ENCODE measurements around the gene HIPK2.
A peak's percentile ranks its signal among the peaks of the same experiment; 100 is the strongest.

Gene HIPK2

DNA sequence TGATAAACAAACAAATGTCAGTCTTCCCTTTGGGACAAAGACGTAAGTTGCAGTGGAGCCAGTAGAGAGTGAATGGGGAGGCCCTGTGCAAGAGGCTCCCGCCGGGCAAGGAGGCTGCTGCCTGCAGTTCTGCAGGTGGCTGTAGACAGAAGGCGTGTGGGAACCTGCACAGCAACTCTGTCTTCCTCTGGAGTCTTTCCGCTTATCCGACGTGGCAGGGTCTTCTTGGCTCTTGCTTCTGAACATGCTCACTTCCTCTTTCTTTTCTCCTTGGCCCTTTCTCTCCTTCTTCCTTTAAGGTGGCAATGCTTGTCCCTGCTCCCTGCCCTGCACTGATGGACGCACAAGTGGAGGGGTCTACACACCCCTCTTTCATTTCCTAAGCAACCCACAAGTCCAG lies 122.5 kb downstream of the HIPK2 start:
- no peak for DNase-seq (ENCODE audit: low read depth, low spot score)

DNA sequence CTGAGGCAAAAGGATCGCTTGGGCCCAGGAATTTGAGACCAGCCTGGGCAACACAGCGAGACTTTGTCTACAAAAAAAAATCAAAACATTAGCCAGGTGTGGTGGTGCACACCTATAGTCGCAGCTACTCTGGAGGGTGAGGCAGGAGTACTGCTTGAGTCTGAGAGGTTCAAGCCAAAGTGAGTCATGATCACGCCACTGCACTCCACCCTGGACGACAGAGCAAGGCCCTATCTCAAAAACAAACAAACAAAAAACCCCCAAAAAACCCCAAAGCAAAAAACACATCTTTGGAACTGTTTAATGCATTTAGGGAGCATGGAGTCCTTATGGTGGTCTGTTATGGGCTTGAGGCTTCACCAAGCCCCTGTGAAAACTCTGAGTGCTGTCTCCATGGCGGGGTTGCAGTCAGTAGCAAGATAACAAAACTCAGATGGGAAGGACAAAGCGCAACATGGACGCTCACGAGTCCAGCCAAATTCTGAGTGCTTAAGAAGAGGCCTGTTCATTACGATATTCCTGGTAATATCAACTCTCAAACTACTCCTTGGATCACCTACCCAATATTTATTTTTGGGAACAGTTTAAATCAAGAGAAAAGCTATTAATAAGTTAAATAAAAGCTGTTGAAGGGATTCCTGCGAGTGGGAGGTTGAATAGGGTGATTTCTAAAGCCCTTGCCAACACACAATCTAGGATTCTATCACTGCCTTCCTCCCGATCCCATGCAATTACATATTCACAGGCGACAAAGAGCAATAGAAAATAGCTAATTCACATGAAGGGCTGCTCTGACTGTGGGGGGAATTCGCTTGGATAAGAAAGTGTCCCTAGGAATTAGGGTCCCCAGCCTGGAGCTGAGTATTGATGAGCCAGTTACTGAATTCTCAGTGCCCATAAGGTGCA lies 123.3 kb downstream of the HIPK2 start:
- no peak for DNase-seq (ENCODE audit: low read depth, low spot score)

DNA sequence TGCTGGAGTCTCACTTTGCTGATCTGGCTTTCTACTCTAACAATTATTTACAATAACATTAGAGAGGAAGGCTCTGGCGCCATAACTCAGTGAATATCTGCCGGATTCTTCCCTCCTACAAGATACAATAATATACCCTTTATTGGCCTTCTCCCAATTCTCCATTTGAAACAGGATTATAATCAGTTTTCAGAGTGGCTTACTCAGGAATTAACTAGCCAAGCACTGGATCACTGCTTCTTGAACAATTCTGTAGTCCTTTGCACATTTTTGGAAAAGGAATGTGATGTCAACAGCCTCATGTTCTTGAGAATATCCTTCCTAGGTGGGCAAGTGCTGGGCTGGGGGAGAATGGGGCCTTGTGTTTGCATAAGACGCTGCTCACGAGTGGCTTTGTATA lies 125.9 kb downstream of the HIPK2 start:
- DNase-seq (ENCODE audit: low read depth, low spot score), result no peak

DNA sequence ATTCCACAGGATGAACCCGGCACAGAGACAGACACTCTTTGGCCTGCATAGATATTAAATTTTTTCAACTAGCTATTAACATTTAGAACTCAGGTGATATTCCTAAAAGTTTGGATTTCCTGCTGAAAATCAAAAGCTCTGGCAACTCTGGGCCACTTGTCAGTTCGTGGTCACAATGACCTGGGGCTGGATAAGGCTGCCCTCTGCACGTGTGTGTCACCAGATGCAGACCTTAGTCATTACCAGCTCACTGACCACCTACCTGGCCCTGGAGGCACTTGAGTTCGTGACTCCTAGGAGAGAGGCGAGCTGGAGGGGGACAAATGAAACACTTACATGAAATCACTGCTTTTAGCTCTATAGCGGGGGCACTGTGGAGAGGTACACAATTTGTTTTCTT lies 126.5 kb downstream of the HIPK2 start:
- DNase-seq (ENCODE audit: low read depth, low spot score), result no peak

DNA sequence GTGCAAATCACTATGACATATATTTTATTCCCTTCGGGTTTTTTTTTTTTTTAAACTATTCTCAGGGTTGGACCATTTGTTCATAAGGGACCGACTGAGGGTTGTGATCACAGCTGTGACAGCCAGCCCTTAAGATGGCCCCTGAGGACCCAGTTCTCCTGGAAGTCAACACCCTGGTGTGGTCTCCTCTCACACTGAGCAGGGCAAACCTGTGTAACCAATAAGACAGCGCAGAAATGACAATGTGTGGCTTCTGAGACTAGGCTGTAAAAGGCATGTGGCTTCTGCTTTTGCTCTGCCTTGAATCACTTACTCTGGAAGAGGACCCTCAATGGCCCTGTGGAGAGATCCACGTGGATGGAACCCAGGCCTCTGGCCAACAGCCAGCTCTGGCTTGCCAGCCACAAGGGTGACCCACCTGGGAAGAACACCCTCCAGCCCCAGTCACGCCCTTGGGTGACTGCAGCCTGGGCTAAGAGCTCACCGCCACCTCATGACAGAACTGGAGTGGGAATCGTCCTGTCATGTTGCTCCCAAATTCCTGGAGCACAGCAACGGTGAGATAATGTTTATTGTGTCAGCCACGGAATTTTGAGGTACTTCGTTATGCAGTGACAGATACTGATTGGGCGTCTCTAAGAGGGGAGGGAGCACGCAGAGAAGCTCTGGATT lies 127.2 kb downstream of the HIPK2 start:
- no peak for DNase-seq (ENCODE audit: low read depth, low spot score)

DNA sequence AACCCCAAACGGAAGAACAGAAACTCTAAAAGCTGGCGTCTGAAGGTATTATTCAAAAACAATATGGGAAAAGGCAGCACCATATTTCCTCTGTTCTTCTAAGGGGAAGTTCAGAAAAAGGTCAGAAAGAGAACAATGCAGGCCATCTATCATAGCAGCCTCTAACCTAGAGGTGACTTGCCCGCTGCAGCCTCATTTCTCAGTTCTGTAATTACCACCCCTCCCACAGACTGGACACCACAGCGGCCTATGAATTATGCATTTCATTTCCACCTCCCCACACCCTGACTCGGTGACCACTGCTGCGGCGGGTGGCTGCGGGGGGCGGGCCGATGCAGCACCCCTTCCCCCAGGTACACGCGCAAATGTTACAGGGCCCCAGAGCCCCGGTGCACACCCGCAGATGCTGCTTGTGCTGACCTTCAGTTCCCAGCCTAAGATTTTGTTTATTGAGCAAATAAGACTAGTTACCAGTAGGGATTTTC lies 128.8 kb downstream of the HIPK2 start:
- no peak for DNase-seq (ENCODE audit: low read depth, low spot score)

DNA sequence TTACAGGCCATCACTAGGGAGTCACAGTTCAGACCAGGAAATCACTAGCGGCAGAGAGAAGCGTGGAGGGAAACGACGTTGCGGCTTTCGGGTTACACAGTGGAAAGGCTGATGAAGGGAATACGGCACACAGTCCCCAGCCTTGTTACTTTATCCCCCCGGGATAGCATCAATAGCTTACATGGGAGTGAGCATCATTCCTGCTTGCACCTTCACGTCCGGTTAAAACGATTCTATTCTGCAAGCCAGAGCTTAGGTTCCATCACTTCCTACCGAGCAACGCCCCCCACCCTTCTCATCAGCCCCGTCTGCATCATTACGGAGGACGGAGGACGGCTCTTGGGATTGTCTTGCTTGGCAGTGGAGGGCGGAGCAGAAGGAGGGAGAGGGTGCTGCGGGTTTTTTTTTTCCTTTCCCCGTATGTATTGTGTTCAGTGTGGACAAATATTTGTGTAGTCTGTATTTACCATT lies 129.4 kb downstream of the HIPK2 start:
- DNase-seq (ENCODE audit: low read depth, low spot score), result no peak

DNA sequence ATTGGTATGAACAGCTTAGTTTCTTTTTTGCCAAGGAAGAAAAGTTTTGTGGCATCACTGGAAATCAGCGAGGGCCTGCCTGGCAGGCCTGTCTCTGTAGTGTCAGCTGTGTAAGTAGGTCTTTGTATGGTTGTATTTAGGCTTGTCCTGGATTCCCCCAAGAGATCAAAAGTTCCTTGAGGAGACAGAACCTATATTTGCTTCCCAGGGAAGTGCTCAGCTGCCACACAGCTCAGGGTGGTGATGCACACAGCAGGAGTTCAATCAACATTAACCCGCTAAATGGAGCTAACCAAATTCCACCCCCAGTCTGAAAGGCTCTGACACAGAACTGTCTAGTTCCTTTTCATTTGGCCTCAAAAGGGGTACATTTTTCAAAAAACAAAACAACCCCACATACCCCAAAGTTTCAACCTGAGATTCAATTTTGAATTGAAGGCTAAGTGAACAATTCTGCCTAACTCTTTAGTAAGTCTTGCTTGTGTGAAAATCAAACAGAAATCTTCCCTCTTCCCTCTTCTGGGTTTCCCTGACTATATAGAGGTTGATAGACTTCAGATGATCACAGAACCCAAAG lies 129.9 kb downstream of the HIPK2 start:
- no peak for DNase-seq (ENCODE audit: low read depth, low spot score)

DNA sequence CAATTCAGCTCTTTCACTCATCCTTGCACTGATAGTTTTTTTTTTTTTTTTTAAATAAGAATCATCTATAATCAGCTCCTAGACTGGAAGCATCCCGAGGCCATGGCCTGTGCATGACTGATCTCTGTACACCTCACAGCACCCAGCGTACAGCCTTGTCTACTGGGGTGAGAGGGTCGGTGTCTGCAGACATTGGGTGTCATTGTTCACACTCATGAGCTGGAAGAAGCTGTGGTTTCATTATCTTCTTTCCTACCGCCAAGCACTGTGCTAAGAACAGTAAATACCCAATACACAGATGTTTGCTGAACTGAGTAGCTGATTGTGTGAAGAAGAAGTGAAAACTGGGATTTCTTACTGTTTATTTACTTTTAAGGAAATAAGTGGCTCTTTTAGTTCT lies 130.7 kb downstream of the HIPK2 start:
- no peak for DNase-seq (ENCODE audit: low read depth, low spot score)

DNA sequence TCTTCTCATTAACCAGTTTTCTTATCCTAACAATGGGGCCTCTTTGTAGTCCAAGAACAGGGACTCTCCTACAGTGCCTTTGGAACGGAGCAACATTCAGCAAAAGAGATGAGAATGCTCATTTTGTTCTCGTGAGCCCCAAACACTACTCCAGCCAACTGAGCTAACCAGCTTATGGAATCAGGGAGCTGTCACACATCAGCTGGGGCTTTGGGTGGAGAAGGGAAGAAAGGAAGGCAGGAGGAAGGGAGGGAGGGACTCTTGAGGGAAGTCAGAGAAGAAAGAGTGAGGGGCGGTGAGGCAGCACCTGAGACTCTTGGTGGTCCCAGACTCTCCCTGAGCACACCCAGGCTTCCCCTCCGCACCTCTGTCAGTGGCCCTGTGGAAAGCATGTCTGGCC lies 131.2 kb downstream of the HIPK2 start:
- DNase-seq (ENCODE audit: low read depth, low spot score), result no peak

DNA sequence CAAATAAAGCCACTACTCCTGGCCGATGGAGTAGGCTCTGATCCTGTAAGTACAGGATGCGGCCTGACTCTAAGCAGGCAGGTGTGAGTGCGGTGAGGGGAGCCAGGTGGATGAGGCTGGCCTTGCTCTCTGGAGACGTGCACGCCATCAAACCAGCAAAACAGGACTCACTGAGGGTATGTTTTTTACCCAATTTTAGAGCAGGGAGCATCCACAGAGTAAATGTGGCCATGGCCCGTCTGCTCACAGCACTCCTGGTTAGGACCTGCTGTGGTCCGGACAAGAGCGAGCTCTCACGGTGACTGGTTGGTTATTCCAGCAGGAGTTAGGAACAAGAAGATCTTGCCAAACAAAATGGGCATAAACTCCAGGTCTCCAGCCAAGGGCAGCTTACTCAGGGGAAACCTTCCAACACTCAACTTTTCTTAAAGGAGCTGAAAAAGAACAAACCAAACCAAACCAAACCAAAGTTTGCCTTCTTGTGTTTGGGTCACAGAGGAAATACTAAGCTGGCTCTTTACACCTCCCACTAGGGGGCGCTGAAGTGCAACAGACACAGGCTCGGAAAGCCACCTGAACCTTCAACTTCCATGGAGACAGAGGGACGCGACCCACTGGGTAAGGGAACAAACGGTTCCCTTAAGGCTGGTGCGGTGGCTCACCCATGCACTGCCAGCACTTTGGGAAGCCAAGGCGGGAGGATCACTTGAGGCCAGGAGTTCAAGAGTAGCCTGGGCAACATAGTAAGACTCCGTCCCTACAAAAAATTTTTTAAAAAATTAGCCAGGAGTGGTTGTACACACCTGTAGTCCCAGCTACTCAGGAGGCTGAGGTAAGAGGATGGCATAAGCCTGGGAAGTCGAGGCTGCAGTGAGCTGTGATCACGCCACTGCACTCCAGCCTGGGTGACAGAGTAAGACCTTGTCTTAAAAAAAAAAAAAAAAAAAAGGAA lies 131.9 kb downstream of the HIPK2 start:
- DNase-seq (ENCODE audit: low read depth, low spot score), result peak; percentile 74

DNA sequence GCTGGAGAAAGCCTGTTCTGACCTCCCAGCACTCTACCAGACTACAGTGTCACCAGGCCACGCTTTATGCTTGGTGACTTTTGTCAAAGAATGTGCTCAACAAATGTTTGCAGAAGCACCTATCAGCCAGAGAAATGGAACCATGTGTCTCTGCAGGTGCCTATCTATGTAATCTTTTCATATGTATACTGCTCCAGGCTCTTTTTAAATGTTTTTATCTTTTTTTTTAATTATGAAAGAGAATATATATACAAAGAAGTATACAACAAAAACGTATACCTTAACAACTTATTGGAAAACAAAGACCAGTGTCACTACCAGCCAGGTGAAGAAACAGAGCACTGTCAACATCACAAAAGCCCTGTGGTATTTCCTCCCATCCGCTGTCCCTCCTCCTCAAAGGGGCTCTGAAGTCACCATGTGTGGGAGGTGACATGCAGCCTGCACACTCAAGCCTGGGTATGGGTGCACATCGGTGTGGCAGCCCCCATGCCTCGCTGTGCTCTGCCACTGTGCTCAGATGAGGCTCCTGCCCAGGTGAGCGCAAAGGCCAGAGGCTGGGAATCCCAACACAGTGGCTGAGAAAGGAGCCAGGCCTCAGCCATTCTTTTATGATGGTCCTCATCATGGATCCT lies 133.7 kb downstream of the HIPK2 start:
- DNase-seq (ENCODE audit: low read depth, low spot score), result no peak

DNA sequence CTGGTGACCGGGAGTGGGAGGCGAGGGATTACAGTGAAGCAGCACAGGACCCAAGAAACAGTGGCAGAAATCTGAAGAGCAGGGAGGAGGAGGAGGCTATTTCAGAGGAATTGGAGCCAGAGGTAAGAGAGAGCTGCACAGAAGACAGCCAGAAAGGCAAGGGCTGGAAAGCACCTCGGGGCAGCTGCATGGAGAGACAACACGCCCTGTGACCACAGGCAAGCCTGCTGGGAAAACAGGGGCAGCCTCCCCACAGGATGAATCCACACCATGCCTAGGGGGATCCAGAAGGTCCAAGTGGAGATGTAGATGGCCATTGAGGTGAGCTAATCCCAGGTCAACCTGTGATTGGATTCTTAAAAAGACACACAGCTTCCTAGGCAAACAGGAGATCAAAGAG lies 135.5 kb downstream of the HIPK2 start:
- DNase-seq (ENCODE audit: low read depth, low spot score), result no peak

DNA sequence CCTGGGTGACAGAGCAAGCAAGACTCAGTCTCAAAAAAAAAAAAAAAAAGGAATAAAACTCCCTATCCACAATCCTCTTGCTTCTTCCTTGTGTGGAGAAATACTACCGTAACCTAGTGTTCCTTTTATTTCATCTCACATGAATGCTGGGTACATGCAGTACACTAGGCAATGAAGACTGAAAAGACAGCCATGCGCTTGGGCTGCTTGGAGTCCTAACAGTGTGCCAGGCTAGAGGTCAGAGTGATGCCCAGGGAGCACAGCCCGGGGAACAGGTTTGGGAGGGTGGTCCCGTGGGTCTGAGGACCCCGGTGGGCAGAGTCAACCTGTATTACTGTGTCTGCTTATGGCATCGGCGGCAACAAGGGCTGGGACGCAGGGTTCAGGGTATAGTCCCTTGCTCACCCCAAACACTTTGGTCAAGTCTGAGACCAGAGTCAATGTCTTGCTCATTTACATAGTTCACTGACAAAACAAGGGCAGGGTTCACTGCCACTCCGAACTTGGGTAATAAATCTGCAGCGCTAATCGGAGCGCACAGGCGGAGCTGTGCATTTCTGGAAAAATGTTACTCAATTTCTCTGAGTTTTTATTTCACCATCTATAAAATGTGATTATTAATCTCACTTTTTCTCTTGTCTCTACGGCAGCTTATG lies 136.3 kb downstream of the HIPK2 start:
- no peak for DNase-seq (ENCODE audit: low read depth, low spot score)

DNA sequence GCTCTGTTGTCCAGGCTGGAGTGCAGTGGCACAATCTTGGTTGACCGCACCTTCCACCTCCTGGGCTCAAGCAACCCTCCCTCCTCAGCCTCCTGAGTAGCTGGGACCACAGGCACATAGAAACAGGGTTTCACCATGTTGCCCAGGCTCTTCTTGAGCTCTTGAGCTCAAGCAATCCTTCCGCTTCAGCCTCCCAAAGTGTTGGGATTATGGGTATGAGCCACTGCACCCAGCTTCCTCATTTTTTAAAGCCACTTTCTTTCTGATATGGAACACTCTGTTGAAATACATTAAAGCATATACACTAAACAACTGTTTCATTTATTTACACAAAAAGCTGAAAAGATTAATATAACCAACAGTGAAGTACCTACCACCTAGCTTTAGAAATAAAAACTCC lies 137.1 kb downstream of the HIPK2 start:
- DNase-seq (ENCODE audit: low read depth, low spot score), result no peak

DNA sequence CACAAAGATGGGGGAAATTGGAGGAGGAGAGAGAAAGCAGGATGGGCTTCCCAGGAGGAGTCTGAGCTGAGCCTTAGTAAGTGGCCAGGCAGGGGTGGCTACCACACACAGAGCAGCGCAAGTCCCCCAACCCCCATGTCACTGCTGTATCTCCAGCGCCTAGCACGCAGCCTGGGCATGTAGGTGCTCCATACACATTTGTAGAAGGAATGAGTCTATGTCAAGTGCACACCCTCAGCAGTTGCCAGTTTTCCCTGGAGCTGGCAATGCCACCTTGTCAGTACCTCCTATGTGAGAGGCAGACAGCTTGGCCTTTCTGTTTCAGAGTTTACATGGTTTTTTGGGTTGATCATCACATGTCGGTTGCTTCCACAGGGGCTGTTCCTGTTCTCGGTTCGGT lies 138.2 kb downstream of the HIPK2 start:
- DNase-seq (ENCODE audit: low read depth, low spot score), result no peak

DNA sequence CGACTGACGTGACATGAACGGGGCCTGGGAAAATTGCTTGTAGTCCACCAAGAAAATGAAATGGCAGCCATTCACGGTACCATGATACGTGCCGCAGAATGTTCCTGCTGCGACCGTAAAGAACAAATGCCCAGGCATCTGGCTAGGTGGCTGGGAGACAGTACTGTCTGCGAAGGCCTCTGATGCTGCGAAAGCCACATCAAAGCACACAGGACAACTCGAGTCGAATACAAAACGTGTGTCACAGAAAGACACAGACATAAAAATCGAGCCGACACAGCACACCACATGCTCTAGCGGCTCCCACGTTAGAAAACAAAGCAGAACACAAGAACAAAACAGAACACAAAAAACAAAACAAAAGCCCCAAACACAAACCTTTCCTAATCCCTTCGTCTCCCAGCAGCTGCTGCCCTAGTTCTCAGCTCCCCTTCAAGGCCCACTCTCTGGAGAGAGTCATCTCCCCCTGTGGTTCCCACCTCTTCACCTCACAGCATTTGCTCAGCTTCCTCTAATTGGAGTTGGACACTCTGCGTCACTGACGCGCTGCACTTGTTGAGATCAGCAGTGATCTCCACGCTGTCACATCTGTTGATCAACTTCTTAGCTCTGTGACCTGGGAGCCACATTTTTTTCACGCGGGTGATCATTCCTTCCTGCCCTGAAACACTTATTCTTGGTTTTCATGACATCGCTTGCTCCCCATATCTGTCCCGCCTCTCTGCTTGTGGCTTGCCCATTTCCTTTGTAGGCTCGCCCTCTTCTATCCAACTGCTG lies 142.1 kb downstream of the HIPK2 start:
- peak; percentile 27 for DNase-seq (ENCODE audit: low read depth, low spot score)

DNA sequence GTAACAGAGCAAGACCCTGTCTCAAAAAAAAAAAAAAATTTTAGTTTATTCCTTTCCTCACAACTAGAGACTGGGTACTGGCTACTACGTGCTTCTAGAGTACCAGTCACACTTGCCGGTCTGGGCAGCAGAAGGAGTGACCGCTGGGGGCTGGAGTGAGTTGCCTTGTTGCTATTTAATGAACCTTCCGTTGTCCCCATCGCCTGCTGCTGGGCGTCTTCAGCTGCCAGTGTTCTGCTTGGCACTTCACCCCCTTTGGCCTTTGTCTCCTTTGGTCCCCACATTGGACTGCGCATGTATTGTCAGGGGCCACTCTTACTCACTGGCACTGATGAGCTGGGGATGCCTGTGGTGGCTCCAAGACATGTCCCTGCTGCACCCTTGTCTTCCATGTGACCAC lies 143.7 kb downstream of the HIPK2 start:
- no peak for DNase-seq (ENCODE audit: low read depth, low spot score)

DNA sequence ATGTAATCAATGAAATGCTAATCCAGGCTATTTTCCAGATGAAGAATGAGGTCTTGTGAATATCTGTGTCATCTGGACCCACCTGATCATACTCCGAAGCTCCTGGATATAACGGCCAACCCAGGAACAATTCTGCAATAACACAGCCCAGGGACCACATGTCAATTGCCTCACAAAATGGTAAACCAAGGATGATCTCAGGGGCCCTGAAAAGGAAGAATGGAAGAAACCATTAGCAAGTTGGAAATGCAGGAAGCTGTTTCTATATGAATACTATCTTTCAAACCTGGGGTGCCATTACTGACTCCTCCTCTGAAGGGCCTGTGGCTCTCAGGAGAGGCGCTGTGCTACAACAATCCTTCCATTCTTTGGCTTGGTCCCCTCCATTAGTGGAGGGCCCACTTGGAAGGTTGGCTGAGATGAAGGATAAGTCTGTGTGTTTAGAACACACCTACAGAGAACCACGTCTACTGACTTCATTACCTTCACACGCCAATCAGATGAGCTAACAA lies 146.2 kb downstream of the HIPK2 start:
- DNase-seq (ENCODE audit: low read depth, low spot score), result no peak
